Gastrocnemius medialis (tissue), 4 donors: Measurements from ENCODE around the gene SAP30. TPM values are rescaled to one million over a fixed set of nuclear protein-coding genes. Genes with fewer than 3 reads are reported as not detected.

ENCODE experiments used
- ATAC-seq, 2 donors: fragments of 150-250 bp; one replicate each; pipeline ENCODE4 v1.9.1; 2016
- DNase-seq, 2 donors: peaks; one replicate each; pipeline ENCODE4 v3.0.0-alpha.2; 2019
- H3K27ac ChIP-seq, 4 donors: fragments of 200-600 bp; sonication (generic); 1 replicate in 1 of 4; 2 replicates in 3 of 4; pipeline ENCODE4 v1.5.1; 2016 to 2018; ENCODE audit warnings: mild to moderate bottlenecking in 2 of 4, moderate library complexity in 1 of 4
- H3K27me3 ChIP-seq, 3 donors: fragments of 200-600 bp; sonication (generic) in 2 of 3; 1 replicate in 1 of 3; 2 replicates in 2 of 3; pipeline versions ENCODE4 v1.5.1 to v1.6.0; 2016 to 2019; ENCODE audit warnings: mild to moderate bottlenecking in 1 of 3, moderate library complexity in 1 of 3
- H3K36me3 ChIP-seq, 2 donors: fragments of 200-600 bp; sonication (generic) in 1 of 2; one replicate each; pipeline ENCODE4 v1.5.1; 2017 to 2018
- H3K4me1 ChIP-seq, 2 donors: fragments of 200-600 bp; sonication (generic) in 1 of 2; one replicate each; pipeline ENCODE4 v1.5.1; 2016 to 2017; ENCODE audit warnings: mild to moderate bottlenecking in 2 of 2
- H3K4me3 ChIP-seq, 4 donors: fragments of 200-600 bp; sonication (generic) in 3 of 4; 1 replicate in 1 of 4; 2 replicates in 3 of 4; pipeline ENCODE4 v1.5.1; 2016 to 2019; ENCODE audit warnings: mild to moderate bottlenecking in 2 of 4
- H3K9me3 ChIP-seq, 3 donors: fragments of 200-600 bp; sonication (generic) in 2 of 3; 1 replicate in 1 of 3; 2 replicates in 2 of 3; pipeline ENCODE4 v1.5.1; 2016 to 2019
- POLR2A ChIP-seq, 2 donors: fragments of 450-650 bp; IDR thresholded peaks; one replicate each; pipeline ENCODE4 v1.6.1; 2017; ENCODE audit warnings: antibody characterized with exemption in 2 of 2, mild to moderate bottlenecking in 2 of 2, moderate library complexity in 2 of 2
- in situ Hi-C, 4 donors: fragments of 200-750 bp; cut with MboI; loops; one replicate each; pipeline versions ENCODE4 v1.15.0 to v1.8.0; 2017; ENCODE audit warnings: low sequenced_read_pairs in 4 of 4
- intact Hi-C: fragments of 100-400 bp; cut with DNase I; formaldehyde crosslinking; loops from one replicate; pipeline ENCODE4 v1.15.1; 2023; ENCODE audit warnings: low total_unique reads
- total RNA-seq, 4 donors: library from RNA; depleted of rRNA; stranded (reverse); fragments of >200 nt; gene quantifications; one replicate each; pipeline versions ENCODE4 v1.1.0 to v1.2.3, GENCODE V29; 2016
- TF ChIP-seq, protein P1 (sequence below), 5 experiments: fragments of 450-650 bp in 3 of 5; fragments of 200-600 bp in 2 of 5; sonication (generic) in 2 of 5; IDR thresholded peaks in 4 of 5; conservative IDR thresholded peaks in 1 of 5; 1 replicate in 4 of 5; 2 replicates in 1 of 5; pipeline ENCODE4 v1.5.1; 2016 to 2019; ENCODE audit warnings: antibody characterized with exemption in 5 of 5, mild to moderate bottlenecking in 3 of 5, moderate library complexity in 3 of 5

SAP30 gene, protein sequence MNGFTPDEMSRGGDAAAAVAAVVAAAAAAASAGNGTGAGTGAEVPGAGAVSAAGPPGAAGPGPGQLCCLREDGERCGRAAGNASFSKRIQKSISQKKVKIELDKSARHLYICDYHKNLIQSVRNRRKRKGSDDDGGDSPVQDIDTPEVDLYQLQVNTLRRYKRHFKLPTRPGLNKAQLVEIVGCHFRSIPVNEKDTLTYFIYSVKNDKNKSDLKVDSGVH
- total RNA-seq: 10 to 100 TPM; 13.3 to 24.8 (median 18.2) TPM

DNA sequence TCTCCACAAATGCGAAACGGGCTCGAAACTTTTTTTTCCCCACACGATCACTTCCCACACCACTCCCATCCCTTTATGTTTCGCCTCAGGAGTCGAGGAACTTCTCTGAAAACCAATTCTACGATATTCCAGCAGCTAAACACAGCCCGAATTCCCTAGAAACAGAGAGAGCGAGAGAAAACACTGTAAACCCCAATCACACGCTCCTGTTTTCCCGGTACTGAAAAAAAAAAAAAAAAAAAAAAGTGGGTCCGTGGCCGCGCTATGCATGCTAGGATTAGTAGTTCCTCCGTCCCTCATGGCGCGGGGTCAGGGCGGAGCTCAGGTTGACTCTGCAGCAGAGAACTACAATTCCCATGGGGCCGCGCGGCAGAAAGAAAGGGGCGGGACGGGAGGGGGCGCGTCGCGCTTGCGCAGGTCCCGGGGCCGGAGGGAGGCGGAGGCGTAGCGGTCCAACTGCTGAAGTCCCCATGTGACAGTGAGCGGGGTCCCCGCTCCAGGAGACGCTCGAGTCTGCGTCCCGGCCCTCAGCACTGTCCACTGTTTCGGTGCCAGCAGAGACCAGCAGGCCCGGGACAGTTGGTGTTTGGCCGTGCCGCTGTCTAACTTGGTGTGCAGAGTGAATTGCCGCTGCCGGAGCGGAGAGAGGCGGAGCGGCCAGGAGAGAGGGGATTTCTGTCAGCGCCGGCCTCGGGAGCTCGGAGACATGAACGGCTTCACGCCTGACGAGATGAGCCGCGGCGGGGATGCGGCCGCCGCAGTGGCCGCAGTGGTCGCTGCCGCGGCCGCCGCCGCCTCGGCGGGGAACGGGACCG is at the start of gene SAP30:
Gene SAP30, plus strand, starts transcription at position 478 of the 815 bp plus-strand sequence. Its CDS starts 229 bp downstream, at position 707.
- in situ Hi-C loops: loop anchor here in 1 of 4 donors (5.0 to 25.0 kb wide), 2 partner anchors 33 to 917 kb away; partner anchors contain the start of genes CEP44 and FBXO8

DNA sequence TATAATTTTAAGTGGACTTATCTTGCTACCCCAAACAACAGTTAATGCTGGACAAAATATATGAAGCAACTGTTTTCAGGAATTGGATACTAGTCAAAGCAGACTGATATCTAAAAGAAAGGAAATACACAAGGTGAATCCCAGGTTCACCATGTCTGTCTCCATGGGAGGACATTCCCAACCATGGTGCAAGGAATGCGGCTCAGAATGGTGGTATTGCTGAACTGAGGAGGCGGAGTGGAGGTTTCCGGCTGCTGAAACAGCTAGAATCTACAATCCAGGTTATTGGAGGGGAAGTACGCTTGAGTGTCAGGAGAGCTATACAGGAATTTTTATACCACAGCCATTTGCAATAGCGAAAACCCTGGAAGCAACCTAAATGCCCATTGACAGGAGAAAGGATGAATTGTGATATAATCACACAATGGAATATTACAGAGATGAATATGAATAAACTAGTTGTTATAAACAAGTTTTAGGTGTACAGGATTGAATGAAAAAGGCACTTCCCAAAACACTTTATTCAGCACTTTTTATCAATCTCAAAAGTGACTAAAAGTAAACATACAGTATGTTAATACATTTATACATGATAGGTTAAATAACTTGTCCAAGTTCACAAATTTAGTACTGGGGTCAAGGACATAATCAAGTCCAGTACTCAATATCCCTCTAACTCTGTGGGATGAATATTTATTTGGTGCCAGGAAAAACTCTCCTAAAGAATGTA is 45.6 kb upstream of the SAP30 start:
- TF ChIP-seq POLR2A (IDR thresholded peaks at IDR 0.05): no peak
- TF ChIP-seq, protein P1, sequence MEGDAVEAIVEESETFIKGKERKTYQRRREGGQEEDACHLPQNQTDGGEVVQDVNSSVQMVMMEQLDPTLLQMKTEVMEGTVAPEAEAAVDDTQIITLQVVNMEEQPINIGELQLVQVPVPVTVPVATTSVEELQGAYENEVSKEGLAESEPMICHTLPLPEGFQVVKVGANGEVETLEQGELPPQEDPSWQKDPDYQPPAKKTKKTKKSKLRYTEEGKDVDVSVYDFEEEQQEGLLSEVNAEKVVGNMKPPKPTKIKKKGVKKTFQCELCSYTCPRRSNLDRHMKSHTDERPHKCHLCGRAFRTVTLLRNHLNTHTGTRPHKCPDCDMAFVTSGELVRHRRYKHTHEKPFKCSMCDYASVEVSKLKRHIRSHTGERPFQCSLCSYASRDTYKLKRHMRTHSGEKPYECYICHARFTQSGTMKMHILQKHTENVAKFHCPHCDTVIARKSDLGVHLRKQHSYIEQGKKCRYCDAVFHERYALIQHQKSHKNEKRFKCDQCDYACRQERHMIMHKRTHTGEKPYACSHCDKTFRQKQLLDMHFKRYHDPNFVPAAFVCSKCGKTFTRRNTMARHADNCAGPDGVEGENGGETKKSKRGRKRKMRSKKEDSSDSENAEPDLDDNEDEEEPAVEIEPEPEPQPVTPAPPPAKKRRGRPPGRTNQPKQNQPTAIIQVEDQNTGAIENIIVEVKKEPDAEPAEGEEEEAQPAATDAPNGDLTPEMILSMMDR (IDR thresholded peaks at IDR 0.05 in 4 of 5, conservative IDR thresholded peaks at IDR 0.05 in 1 of 5): no peak
- Histone ChIP-seq H3K27me3 (no peaks in the 10 kb centered on the region), H3K4me3 (no peak overlapping the region), H3K9me3 (no peaks in the 10 kb centered on the region), H3K4me1 (no peaks in the 10 kb centered on the region), H3K27ac (no peak overlapping the region), H3K36me3 (peaks cover 0 to 21% of the 10 kb centered on the region in 2 donors)
- ATAC-seq (no peak), DNase-seq (no peak)
- intact Hi-C loops: no loop called here
- in situ Hi-C loops: loop anchor here in 1 of 4 donors (25.0 kb wide), 1 partner anchor 962 kb away; the partner anchor contains the start of genes CEP44 and FBXO8

More for the DNA sequence above, at the start of gene SAP30:
- TF ChIP-seq, protein P1 (IDR thresholded peaks at IDR 0.05 in 4 of 5, conservative IDR thresholded peaks at IDR 0.05 in 1 of 5): no peak
- TF ChIP-seq POLR2A (IDR thresholded peaks at IDR 0.05): peak; percentile 95 to 99
- Histone ChIP-seq H3K27me3 (no peaks in the 10 kb centered on the region), H3K9me3 (no peaks in the 10 kb centered on the region), H3K36me3 (no peaks in the 10 kb centered on the region), H3K27ac (peak within 1 kb of the TSS; percentile 96 to 99 (median 97)), H3K4me3 (peak within 1 kb of the TSS; percentile 71 to 86 (median 80)), H3K4me1 (peaks cover 0 to 9% of the 10 kb centered on the region in 2 donors)
- ATAC-seq: peak; percentile 81 to 85
- peak; percentile 98 to 99 for DNase-seq
- intact Hi-C loops: loop anchor here (1.0 to 5.0 kb wide), 2 partner anchors 36 to 118 kb away; partner anchors contain the start of gene HMGB2

GRCh38 chr4:173328236-173328901 is 42.4 kb upstream of the SAP30 start:
- DNase-seq (no peak), ATAC-seq (no peak)
- H3K4me1 ChIP-seq: peaks cover 0 to 14% of the 10 kb centered on the region in 2 donors
- H3K27me3 ChIP-seq: no peaks in the 10 kb centered on the region
- intact Hi-C loops (no loop called here), in situ Hi-C loops (loop anchor here in 1 of 4 donors (25.0 kb wide), 1 partner anchor 959 kb away; the partner anchor contains the start of genes CEP44 and FBXO8)
- no peaks in the 10 kb centered on the region for H3K9me3 ChIP-seq
- TF ChIP-seq POLR2A (IDR thresholded peaks at IDR 0.05): no peak
- TF ChIP-seq, protein P1 (IDR thresholded peaks at IDR 0.05 in 4 of 5, conservative IDR thresholded peaks at IDR 0.05 in 1 of 5): no peak
- H3K4me3 ChIP-seq: no peak overlapping the region
- H3K36me3 ChIP-seq: peaks cover 0 to 39% of the 10 kb centered on the region in 2 donors
- no peak overlapping the region for H3K27ac ChIP-seq

GRCh38 chr4:173330590-173330989 is 40.2 kb upstream of the SAP30 start:
- peaks cover 0 to 39% of the 10 kb centered on the region in 2 donors for H3K36me3 ChIP-seq
- in situ Hi-C loops: loop anchor here in 1 of 4 donors (25.0 kb wide), 1 partner anchor 957 kb away; the partner anchor contains the start of genes CEP44 and FBXO8
- intact Hi-C loops: no loop called here
- no peak for TF ChIP-seq POLR2A (IDR thresholded peaks at IDR 0.05)
- TF ChIP-seq, protein P1 (IDR thresholded peaks at IDR 0.05 in 4 of 5, conservative IDR thresholded peaks at IDR 0.05 in 1 of 5): no peak
- ATAC-seq (no peak), DNase-seq (no peak)
- H3K27ac ChIP-seq: no peak overlapping the region
- no peaks in the 10 kb centered on the region for H3K9me3 ChIP-seq
- H3K27me3 ChIP-seq: no peaks in the 10 kb centered on the region
- H3K4me1 ChIP-seq: peaks cover 7 to 19% of the 10 kb centered on the region in 2 donors
- no peak overlapping the region for H3K4me3 ChIP-seq
